Midbrain (tissue), 1 donor: ENCODE data around the gene XYLT2.
A peak's percentile ranks its signal among the peaks of the same experiment; 100 is the strongest.
"Not testable (repeated sequence)": the region's sequence is repeated elsewhere in the genome, so short reads cannot be mapped to it uniquely, and the experiment has no call there.

ENCODE experiments used
- DNase-seq: peaks from one replicate; lab custom pipeline; 2025; lab: John Stamatoyannopoulos, UW

The XYLT2 gene

GRCh38 chr17:50345432-50346312, at the start of gene XYLT2:
Gene XYLT2 (plus strand): TSS chr17:50346126. CDS start chr17:50346141, 15 bp downstream.
- peak; percentile 74 for DNase-seq

GRCh38 chr17:50297407-50297865, 48.5 kb upstream of the XYLT2 start:
- DNase-seq, result peak; percentile 30

- DNase-seq, result no peak
Measured at GRCh38 chr17:50298018-50298417, 47.9 kb upstream of the XYLT2 start.

- no peak for DNase-seq
Measured at GRCh38 chr17:50299776-50300175, 46.1 kb upstream of the XYLT2 start.

GRCh38 chr17:50300824-50301223, 45.1 kb upstream of the XYLT2 start:
- not testable (repeated sequence) for DNase-seq

- DNase-seq, result no peak
Measured at GRCh38 chr17:50301891-50302584, 43.9 kb upstream of the XYLT2 start.

- no peak for DNase-seq
Measured at GRCh38 chr17:50303051-50303450, 42.9 kb upstream of the XYLT2 start.

GRCh38 chr17:50303596-50303995, 42.3 kb upstream of the XYLT2 start:
- no peak for DNase-seq

- no peak for DNase-seq
Measured at GRCh38 chr17:50304781-50305404, 41.0 kb upstream of the XYLT2 start.

- no peak for DNase-seq
Measured at GRCh38 chr17:50307654-50308053, 38.3 kb upstream of the XYLT2 start.

- no peak for DNase-seq
Measured at GRCh38 chr17:50308666-50309065, 37.3 kb upstream of the XYLT2 start.

- no peak for DNase-seq
Measured at GRCh38 chr17:50310455-50311111, 35.3 kb upstream of the XYLT2 start.

- no peak for DNase-seq
Measured at GRCh38 chr17:50311112-50311460, 34.8 kb upstream of the XYLT2 start.

- DNase-seq, result no peak
Measured at GRCh38 chr17:50311483-50311882, 34.4 kb upstream of the XYLT2 start.

- no peak for DNase-seq
Measured at GRCh38 chr17:50312308-50312707, 33.6 kb upstream of the XYLT2 start.

GRCh38 chr17:50314456-50315011, 31.4 kb upstream of the XYLT2 start:
- DNase-seq, result no peak

GRCh38 chr17:50316016-50316587, 29.8 kb upstream of the XYLT2 start:
- DNase-seq, result no peak

GRCh38 chr17:50316660-50317059, 29.3 kb upstream of the XYLT2 start:
- DNase-seq, result not testable (repeated sequence)

- DNase-seq, result no peak
Measured at GRCh38 chr17:50317121-50317520, 28.8 kb upstream of the XYLT2 start.

- DNase-seq, result no peak
Measured at GRCh38 chr17:50318501-50319285, 27.2 kb upstream of the XYLT2 start.
